HG03066 (cell line): ENCODE measurements around the gene SCAF1.

ENCODE experiments used
- ATAC-seq: cut with Tn5 transposase; IDR thresholded peaks from one replicate; pipeline ENCODE4 v1.9.1; 2021; ENCODE audit warnings: low read depth; ENCODE audit not compliant: unreplicated experiment

SCAF1 gene

DNA sequence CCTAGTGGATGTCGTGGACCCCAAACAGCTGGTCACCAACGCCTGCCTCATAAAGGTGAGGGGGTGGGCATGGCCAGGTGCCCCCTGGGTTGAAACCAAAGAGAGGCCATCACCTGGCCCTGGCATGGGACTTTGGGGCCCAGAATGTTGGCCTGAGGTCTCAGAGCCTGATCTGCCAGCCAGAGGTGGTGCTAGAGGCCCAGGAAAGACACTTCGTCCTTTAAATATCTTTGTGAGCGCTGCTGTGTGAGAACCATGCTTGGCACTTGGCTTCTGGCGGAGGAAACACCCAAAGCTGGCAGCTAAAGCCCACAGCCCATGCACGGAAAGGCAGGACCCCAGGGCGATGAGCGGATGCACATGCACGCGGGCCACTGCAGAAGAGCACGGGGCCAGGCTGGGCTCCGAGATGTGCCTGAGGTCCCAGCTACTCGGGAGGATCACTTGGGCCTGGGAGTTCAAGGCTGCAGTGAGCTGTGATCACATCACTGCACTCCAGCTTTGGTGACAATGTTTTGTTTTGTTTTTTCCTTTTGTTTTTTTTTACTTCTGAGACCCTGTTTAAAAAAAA is 43.1 kb downstream of the SCAF1 start:
- no peak for ATAC-seq

DNA sequence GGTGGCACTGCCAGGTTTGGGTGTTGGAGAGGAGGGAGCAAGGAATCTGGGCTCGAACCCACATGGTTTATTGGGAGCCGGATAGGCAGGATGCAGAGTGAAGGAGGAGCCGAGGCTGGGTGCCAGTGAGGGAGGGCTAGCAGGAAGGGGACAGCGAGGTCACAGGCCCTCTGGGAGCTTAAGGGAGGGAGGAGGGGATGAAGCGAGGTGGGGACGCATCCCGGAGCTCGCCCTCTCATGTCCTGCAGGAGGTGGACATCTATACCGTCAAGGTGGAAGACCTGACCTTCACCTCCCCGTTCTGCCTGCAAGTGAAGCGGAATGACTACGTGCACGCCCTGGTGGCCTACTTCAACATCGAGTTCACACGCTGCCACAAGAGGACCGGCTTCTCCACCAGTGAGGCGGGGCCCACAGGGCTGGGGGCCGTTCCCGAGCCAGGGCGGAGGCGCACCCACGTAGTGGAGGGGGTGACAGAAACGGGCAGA is 43.9 kb downstream of the SCAF1 start:
- no peak for ATAC-seq

DNA sequence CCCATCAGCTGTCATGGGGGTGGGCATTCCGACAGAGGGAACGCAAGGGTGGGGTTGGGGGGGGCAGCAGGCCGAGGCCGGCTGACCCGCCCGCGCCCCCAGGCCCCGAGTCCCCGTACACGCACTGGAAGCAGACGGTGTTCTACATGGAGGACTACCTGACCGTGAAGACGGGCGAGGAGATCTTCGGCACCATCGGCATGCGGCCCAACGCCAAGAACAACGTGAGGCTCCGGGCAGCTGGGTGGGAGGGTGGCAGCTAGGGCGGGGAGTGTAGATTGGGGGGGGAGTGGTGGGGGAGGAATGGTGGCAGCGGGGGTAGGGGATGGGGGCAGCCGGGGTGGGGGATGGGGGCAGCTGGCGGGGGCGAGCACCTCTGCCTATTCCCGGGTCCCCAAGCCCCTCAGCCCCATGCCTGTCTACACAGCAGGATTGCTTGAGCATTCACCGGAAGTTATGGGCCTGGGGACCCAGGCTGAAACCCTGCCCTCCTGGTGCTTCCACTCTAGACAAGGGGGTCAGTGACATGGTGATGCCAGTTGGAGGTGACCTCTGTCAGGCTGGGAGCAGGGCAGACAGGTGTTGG is 44.6 kb downstream of the SCAF1 start:
- no peak for ATAC-seq

DNA sequence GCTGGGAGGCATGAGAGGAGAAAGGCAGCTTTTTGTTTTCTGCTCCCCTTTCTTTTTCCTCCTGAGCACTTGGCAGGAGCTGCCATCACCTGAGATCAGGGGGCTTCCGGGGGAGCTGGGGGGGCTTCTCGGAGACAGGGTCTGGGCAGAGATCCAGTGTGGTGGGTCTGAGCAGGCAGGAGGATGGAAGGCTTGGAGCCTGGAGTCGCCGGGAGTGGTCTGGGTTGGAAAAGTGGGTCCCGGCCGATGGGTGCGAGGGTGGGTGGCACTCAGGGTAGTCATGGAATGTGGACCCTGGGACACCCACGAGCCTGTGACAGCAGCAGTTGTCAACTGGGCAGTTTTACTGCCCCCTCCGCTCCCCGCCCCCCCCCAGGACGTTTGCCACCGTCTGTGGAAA is 45.1 kb downstream of the SCAF1 start:
- no peak for ATAC-seq

DNA sequence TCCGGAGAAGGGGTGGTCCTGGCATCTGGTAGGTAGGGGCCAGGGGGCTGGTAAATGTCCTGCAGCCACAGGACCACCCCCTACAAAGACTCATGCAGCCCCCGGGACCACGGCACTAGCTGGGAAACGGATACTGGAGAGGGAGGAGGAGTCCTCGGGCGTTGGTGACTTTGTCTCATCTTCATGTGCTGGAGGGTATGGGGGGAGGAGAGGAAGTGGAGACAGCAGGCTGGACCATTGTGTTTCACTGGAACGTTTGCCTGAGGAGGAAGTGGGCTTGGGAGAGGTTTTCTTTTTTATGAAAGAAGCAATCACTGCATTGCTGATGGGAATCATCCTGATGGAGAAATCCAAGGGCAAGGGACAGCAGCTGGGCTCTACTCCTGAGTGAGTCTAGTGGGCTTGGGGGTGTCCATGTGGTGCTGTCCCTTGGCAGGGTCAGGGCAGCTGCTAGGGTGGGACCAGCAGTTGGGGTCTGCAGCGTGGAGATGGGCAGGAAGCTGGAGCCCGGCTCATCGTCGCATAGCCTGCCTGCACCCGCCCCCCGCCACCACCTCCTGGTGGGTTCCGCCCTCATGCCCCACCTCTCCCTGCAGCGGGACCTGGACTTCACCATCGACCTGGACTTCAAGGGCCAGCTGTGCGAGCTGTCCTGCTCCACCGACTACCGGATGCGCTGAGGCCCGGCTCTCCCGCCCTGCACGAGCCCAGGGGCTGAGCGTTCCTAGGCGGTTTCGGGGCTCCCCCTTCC is 45.7 kb downstream of the SCAF1 start:
- no peak for ATAC-seq

DNA sequence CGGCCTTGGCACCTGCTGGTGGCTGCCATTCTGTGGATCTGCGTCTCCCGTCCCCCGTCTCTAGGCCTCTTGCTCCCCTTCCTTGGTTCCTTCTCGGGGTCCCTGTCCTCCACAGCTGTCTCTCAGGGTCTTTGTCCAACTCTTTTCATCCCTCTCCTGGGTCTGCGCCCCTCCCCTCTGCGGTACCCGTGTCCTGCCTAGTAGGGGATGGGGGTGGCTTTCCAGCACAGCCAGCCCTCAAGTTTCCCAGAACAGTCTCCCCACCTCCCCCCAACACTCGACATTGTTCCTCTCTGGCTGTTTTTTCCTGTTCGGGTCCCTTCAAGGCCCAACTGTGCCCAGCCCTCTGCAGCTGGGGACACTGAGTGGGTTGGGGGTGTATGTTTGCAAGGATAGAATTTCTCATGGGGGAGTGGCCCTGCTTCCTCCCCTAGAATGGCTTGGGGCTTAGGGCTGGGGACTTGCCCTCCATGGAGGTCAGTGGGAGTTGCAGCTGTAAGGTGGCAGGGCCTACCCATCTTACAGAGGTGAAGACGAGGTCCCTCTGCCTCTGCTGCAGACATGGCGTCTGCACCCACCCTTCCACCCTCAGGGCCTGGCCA is 46.6 kb downstream of the SCAF1 start:
- ATAC-seq, result no peak

DNA sequence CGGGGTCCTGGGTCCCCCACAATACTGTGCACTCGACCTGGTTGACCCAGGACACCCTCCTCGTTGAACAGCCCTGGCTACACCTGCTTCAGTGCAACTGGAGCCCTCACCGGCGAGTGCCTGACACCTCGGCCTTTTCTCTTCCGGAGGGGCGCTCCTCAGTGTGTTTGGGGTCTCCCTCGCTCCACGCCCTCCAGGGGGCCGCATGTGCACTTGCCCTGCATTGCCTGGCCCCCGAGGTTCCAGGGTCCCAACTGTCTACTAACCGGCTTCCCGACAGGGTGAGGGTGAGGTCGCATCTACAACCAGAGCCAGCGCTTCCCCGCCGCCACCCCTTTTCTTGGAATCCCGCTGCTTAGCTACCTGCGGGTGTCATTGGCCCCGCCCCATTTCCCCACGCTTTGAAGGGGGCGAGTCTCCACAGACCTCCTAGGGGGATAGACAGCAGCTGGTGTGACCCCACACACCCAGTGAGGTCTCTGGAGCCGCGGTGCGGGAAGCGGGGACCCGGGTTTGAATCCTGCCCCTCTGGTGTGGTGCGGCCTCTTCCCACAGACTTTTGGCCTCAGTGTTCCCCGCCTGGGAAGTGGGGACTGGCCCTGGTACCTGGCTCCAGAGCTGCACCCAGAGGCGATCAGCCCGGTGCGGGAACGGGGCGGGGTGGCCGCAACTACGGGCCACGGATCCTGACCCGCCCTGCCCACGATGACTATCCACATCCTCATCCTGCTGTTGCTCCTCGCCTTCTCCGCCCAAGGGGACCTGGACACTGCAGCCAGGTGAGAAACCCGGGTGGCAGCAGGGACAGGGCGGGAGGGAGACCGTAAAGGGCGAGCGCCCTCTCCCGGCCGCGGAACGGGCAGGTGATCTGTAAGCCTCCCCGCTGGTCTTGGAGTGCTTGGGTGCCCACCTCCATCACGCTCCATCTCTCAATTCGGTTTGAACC is 47.4 kb downstream of the SCAF1 start, which contains the start of gene ADM5:
TSS of gene ADM5 (plus strand) at position 462 of the 946 bp plus-strand sequence. CDS start at position 706, 244 bp downstream.
- ATAC-seq, result no peak

DNA sequence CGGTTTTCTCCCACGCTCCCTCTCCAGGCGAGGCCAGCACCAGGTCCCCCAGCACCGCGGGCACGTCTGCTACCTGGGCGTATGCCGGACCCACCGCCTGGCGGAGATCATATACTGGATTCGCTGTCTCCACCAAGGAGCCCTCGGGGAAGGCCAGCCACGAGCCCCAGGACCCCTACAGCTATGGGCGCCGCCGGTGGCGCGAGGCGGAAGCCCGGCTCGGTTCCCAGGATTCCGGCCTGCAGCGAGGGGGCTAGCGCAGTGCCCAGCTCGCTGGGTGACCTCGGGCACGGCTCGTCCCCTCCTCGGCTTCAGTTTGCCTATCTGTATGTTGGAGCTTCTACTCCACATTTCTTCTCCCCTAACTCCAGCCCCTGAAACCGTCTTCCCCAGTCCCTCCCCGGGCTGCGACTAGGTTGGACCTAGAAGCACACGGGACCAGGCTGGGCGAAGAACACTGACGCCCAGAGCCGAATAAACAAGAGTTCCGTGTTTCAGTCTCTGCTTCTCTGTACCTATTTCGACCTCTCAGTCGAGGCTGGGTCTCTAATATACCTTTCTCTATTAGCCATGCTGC is 48.2 kb downstream of the SCAF1 start:
- ATAC-seq, result no peak

DNA sequence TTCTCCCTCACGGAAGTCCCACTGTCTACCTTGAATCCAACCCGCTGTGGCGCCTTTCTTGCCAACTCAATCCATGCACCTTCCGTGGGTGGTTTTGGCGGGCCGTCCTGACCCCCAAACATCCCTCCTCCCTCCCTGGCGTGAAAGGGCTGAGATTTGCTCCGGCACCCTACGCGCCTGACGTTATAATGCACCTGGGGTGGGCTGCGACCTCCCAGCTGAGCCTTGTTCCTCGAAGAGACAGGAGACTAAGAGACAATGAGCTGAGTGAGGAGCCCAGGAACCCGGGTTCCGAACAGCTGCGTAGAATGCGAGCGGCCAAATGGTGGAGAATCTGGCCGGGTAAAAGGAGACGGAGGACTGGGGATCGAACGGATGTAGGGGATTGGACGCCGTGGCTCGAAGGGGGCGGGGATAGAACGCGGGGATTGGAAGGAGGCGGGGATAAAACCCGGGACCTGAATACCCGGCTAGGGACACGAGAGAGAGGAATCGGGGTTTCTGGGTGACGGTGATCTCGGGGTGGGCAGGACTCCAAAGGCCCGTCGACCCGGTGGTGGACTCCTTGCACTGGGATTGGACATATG is 48.7 kb downstream of the SCAF1 start, which contains the start of gene CPT1C:
TSS of gene CPT1C (plus strand) at position 461 of the 587 bp plus-strand sequence. CDS start 1,137 bp downstream, outside the sequence.
- ATAC-seq, result no peak

DNA sequence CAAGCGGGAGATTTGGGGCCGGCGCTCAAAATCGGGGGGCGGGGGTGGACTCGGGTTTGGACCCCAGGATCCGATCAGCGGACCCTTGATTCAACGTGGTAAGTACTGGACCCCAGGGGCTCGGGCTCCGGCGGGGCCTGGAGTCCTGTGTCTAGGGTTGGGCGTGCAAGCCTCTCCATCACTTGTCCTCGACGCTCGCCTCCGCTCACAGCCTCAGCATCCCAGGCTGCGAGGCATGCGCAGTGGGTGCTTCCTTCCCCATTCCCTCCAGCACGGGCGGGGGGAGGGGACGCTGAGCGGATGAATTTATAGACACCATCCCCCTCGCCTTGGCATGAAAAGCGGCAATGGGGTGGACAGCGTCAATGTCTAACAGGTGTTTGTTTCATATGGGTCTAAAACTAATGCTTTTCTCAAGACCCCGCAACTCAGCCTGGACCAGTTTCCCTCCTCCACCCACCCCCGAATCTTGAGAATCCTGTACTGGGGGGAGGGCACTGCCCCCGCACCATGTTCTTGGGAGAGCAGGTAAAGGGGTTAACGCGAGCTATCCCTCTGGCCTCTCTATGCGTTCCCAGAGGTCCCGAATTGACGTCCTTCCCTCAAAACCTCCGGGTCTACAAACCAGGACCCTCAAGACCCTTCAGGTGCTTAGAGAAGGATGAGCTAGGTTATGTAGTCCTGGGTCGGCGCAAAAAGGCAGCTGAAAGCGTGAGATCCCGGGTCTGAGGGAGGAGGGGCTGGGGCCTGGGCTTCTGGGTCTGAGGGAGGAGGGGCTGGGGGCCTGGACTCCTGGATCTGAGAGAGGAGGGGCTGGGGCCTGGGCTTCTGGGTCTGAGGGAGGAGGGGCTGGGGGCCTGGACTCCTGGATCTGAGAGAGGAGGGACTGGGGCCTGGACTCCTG is 49.5 kb downstream of the SCAF1 start:
- ATAC-seq, result no peak

DNA sequence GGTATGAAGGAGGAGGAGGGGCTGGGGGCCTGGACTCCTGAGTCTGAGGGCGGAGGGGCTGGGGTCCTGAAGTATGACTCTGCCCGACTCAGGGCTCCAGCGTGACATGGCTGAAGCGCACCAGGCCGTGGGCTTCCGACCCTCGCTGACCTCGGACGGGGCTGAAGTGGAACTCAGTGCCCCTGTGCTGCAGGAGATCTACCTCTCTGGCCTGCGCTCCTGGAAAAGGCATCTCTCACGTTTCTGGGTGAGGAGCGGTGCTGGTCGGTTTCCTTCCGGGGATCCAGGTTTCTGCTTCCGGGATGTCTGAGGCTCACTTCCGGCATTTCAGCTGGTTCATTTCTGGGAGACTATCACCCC is 50.1 kb downstream of the SCAF1 start:
- no peak for ATAC-seq

DNA sequence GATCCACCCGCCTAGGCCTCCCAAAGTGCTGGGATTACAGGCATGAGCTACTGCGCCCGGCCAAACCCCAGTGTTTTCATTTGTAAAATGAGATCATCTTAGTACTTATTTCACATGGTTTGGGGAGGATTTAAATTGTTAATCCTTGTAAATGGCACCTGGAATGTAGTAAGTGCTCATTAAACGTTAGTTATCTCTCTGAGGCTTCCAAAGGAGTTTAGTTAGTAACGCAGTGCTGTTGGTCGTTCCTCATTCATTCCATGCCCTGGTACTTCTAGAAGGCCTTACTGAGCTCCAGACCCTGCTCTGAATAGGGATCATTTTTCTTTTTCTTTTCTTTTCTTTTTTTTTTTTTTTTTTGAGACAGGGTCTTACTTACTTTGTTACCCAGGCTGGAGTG is 54.1 kb downstream of the SCAF1 start:
- ATAC-seq, result no peak

DNA sequence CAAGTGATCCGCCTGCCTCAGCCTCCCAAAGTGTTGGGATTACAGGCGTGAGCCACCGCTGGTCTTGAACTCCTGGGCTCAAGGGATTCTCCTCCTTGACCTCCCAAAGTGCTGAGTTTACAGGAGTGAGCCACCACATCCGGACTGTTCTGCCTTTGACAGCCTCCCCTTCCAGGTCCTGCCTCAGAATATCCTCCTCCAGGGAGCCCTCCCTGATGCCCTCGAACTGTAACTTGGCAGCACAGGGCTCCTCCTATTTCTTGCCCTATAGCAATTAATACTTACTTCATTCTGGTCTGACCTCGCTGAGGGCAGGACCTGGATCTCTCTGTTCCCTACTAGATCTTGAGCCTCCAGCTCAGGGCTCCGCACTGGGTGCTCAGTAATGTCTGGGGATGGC is 54.9 kb downstream of the SCAF1 start:
- no peak for ATAC-seq

DNA sequence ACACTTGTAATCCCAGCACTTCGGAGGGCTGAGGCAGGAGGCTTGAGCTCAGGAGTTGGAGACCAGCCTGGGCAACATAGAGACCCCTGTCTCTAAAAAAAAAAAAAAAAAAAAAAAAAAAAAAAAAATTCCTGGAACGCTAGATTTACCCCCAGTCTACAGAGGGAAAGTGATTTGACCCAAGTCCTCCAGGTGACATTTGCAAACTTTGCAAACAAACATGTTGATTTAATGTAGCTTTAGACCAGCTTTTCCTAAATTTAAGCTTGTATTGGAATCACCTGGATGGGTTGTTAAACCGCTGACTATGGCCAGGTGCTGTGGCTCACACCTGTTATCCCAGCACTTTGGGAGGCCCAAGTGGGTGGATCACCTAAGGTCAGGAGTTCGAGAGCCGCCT is 57.4 kb downstream of the SCAF1 start:
- ATAC-seq, result no peak

DNA sequence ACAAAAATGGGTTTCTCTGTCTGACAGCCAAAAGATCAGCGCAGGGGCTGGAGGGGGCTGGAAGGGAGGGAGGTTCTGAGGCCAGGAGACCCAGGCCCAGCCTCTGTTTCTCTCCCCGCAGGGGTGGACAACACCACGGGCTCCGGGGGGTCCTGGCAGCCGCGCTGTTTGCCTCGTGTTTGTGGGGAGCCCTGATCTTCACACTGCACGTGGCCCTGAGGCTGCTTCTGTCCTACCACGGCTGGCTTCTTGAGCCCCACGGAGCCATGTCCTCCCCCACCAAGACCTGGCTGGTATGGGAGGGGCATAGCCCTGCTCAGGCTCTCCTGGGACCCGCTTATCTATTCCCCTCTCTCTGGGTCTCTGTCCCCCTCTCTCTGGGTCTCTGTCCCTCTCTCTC is 58.6 kb downstream of the SCAF1 start:
- ATAC-seq, result no peak

DNA sequence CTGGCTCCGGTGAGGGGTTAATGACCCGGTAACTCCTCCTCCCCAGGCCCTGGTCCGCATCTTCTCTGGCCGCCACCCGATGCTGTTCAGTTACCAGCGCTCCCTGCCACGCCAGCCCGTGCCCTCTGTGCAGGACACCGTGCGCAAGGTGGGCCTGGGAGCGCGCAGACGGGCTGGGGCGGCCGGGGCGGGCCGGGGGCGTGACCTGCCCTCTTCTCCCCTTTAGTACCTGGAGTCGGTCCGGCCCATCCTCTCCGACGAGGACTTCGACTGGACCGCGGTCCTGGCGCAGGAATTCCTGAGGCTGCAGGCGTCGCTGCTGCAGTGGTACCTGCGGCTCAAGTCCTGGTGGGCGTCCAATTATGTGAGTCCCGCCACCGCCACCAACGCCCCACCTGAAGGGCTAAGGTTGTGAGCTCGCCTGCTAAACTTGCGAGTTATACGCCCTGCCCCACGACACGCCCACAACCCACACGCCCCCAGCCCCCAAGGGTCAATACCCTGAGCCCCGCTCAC is 59.3 kb downstream of the SCAF1 start:
- ATAC-seq, result no peak

DNA sequence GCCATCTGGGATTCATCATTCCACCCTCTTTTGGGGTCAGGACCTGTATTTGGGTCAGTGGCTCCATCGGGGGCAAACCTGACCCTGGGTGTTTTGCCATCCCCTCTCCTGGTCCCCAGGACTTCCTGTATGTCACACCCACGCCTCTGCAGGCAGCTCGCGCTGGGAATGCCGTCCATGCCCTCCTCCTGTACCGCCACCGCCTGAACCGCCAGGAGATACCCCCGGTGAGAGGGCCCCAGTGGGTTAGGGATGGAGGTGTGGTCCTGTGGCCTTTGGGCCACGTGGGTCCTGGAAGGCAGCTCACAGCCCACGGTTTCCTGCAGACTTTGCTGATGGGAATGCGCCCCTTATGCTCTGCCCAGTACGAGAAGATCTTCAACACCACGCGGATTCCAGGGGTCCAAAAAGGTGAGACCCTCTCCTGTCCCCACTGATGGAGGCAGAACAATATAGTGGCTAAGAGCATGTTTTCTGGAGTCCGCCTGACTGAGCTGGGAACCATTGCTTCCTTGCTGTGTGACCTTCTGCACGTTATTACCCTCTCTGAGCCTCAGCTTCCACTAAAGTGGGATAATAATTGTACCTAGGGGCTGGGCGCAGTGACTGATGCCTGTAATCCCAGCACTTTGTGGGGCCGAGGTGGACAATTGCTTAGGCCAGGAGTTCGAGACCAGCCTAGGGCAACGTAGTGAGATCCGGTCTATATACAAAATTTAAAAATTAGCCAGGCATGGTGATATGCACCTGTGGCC is 63.1 kb downstream of the SCAF1 start:
- no peak for ATAC-seq

DNA sequence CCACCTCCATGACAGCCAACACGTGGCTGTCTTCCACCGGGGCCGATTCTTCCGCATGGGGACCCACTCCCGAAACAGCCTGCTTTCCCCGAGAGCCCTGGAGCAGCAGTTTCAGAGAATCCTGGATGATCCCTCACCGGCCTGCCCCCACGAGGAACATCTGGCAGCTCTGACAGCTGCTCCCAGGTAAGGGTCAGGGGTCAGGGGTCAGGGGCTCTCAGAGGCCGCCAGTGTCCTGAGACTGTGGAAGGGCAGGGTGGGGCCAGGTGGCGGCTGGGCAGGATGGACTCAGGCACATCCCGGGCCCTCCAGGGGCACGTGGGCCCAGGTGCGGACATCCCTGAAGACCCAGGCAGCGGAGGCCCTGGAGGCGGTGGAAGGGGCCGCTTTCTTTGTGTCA is 63.9 kb downstream of the SCAF1 start:
- no peak for ATAC-seq
